Duodenal mucosa (tissue), 2 donors: ENCODE results near the gene IGFBP7.
"Not testable (repeated sequence)": the region's sequence is repeated elsewhere in the genome, so short reads cannot be mapped to it uniquely, and the experiment has no call there.

ENCODE experiments used
- H3K27ac ChIP-seq: one replicate; pipeline ENCODE4 v1.7.0; 2013; ENCODE audit warnings: low read depth, low read length
- H3K27me3 ChIP-seq, 2 donors: one replicate each; pipeline ENCODE4 v1.7.0; 2013; ENCODE audit warnings: low read length in 2 of 2, control low read depth in 1 of 2; ENCODE audit not compliant: insufficient read depth in 2 of 2, control insufficient read depth in 1 of 2
- H3K36me3 ChIP-seq, 2 donors: one replicate each; pipeline ENCODE4 v1.7.0; 2013; ENCODE audit warnings: low read length in 2 of 2, control low read depth in 1 of 2; ENCODE audit not compliant: insufficient read depth in 2 of 2, control insufficient read depth in 1 of 2
- H3K4me1 ChIP-seq, 2 donors: one replicate each; pipeline ENCODE4 v1.7.0; 2013; ENCODE audit warnings: low read length in 2 of 2, control low read depth in 1 of 2; ENCODE audit not compliant: insufficient read depth in 2 of 2, control insufficient read depth in 1 of 2
- H3K4me3 ChIP-seq, 2 donors: one replicate each; pipeline ENCODE4 v1.7.0; 2013; ENCODE audit warnings: low read length in 2 of 2, low read depth in 1 of 2
- H3K9ac ChIP-seq, 2 donors: one replicate each; pipeline ENCODE4 v1.7.0; 2013; ENCODE audit warnings: low read length in 2 of 2, low read depth in 1 of 2
- H3K9me3 ChIP-seq, 2 donors: one replicate each; pipeline ENCODE4 v1.7.0; 2013; ENCODE audit warnings: low read length in 2 of 2, control low read depth in 1 of 2; ENCODE audit not compliant: control insufficient read depth in 1 of 2

IGFBP7 gene

GRCh38 chr4:57063518-57063917 is 46.7 kb downstream of the IGFBP7 start:
- Histone ChIP-seq H3K4me3 (no peak overlapping the region), H3K9me3 (no peaks in the 10 kb centered on the region), H3K4me1 (peaks cover 0 to 5% of the 10 kb centered on the region in 2 donors), H3K36me3 (no peaks in the 10 kb centered on the region), H3K27ac (no peak overlapping the region), H3K9ac (no peak overlapping the region), H3K27me3 (no peaks in the 10 kb centered on the region)

GRCh38 chr4:57061395-57061794 is 48.8 kb downstream of the IGFBP7 start:
- H3K27me3 ChIP-seq, result no peaks in the 10 kb centered on the region
- H3K36me3 ChIP-seq, result no peaks in the 10 kb centered on the region
- H3K4me1 ChIP-seq, result peaks cover 0 to 5% of the 10 kb centered on the region in 2 donors
- H3K9me3 ChIP-seq, result no peaks in the 10 kb centered on the region
- H3K9ac ChIP-seq, result no peak overlapping the region
- H3K27ac ChIP-seq, result no peak overlapping the region
- no peak overlapping the region for H3K4me3 ChIP-seq

GRCh38 chr4:57060717-57061067 is 49.5 kb downstream of the IGFBP7 start:
- not testable (repeated sequence) for H3K27me3 ChIP-seq, H3K9me3 ChIP-seq, H3K4me3 ChIP-seq, H3K27ac ChIP-seq, H3K36me3 ChIP-seq, H3K4me1 ChIP-seq, H3K9ac ChIP-seq

GRCh38 chr4:57059890-57060716 is 50.1 kb downstream of the IGFBP7 start:
- H3K27ac ChIP-seq, result no peak overlapping the region
- H3K9me3 ChIP-seq, result no peaks in the 10 kb centered on the region
- no peaks in the 10 kb centered on the region for H3K36me3 ChIP-seq
- no peak overlapping the region for H3K4me3 ChIP-seq
- H3K4me1 ChIP-seq, result no peaks in the 10 kb centered on the region
- no peak overlapping the region for H3K9ac ChIP-seq
- no peaks in the 10 kb centered on the region for H3K27me3 ChIP-seq

GRCh38 chr4:57055886-57056285 is 54.3 kb downstream of the IGFBP7 start:
- Histone ChIP-seq H3K9ac (no peak overlapping the region), H3K4me3 (no peak overlapping the region), H3K27ac (no peak overlapping the region), H3K36me3 (no peaks in the 10 kb centered on the region), H3K27me3 (no peaks in the 10 kb centered on the region), H3K9me3 (no peaks in the 10 kb centered on the region), H3K4me1 (no peaks in the 10 kb centered on the region)

GRCh38 chr4:57053508-57053907 is 56.7 kb downstream of the IGFBP7 start:
- H3K9ac ChIP-seq, result no peak overlapping the region
- H3K9me3 ChIP-seq, result no peaks in the 10 kb centered on the region
- no peak overlapping the region for H3K4me3 ChIP-seq
- H3K27ac ChIP-seq, result no peak overlapping the region
- H3K27me3 ChIP-seq, result no peaks in the 10 kb centered on the region
- no peaks in the 10 kb centered on the region for H3K36me3 ChIP-seq
- H3K4me1 ChIP-seq, result no peaks in the 10 kb centered on the region

- Histone ChIP-seq H3K4me3 (no peak overlapping the region), H3K27ac (peak overlapping the region; percentile 1), H3K27me3 (no peaks in the 10 kb centered on the region), H3K9me3 (no peaks in the 10 kb centered on the region), H3K36me3 (no peaks in the 10 kb centered on the region), H3K4me1 (no peaks in the 10 kb centered on the region), H3K9ac (no peak overlapping the region)
Measured at GRCh38 chr4:57051524-57051923, 58.7 kb downstream of the IGFBP7 start.

GRCh38 chr4:57051095-57051494 is 59.1 kb downstream of the IGFBP7 start:
- Histone ChIP-seq H3K4me3 (no peak overlapping the region), H3K27ac (no peak overlapping the region), H3K36me3 (no peaks in the 10 kb centered on the region), H3K27me3 (no peaks in the 10 kb centered on the region), H3K4me1 (no peaks in the 10 kb centered on the region), H3K9ac (no peak overlapping the region), H3K9me3 (no peaks in the 10 kb centered on the region)

- no peaks in the 10 kb centered on the region for H3K36me3 ChIP-seq
- peaks cover under 1 to 2% of the 10 kb centered on the region in 2 donors for H3K4me1 ChIP-seq
- no peak overlapping the region for H3K4me3 ChIP-seq
- no peaks in the 10 kb centered on the region for H3K9me3 ChIP-seq
- peaks cover 0 to 5% of the 10 kb centered on the region in 2 donors for H3K27me3 ChIP-seq
- peak overlapping the region; percentile 34 for H3K27ac ChIP-seq
- no peak overlapping the region for H3K9ac ChIP-seq
Measured at GRCh38 chr4:57048590-57049304, 61.4 kb downstream of the IGFBP7 start.

GRCh38 chr4:57047046-57047445 is 63.1 kb downstream of the IGFBP7 start:
- not testable (repeated sequence) for H3K4me3 ChIP-seq, H3K36me3 ChIP-seq, H3K4me1 ChIP-seq, H3K27me3 ChIP-seq, H3K27ac ChIP-seq, H3K9ac ChIP-seq, H3K9me3 ChIP-seq
